Osteocyte (in vitro differentiated cells): ENCODE measurements around the gene VDR. TPM values are rescaled to one million over a fixed set of nuclear protein-coding genes. Genes with fewer than 3 reads are reported as not detected.

Experiments
- DNase-seq: peaks from one replicate; pipeline ENCODE4 v3.0.0; 2021; ENCODE audit warnings: mixed read lengths; ENCODE audit not compliant: unreplicated experiment; ENCODE audit errors: extremely low spot score
- H3K27ac Mint-ChIP-seq: one replicate; pipeline ENCODE4 v1.8.0; 2021; ENCODE audit warnings: mild to moderate bottlenecking, mixed read lengths; ENCODE audit not compliant: unreplicated experiment
- H3K27me3 Mint-ChIP-seq: one replicate; pipeline ENCODE4 v1.8.0; 2021; ENCODE audit warnings: mixed read lengths; ENCODE audit not compliant: unreplicated experiment
- H3K36me3 Mint-ChIP-seq: one replicate; pipeline ENCODE4 v1.8.0; 2021; ENCODE audit warnings: mixed read lengths; ENCODE audit not compliant: unreplicated experiment
- H3K4me1 Mint-ChIP-seq: one replicate; pipeline ENCODE4 v1.8.0; 2021; ENCODE audit warnings: mixed read lengths; ENCODE audit not compliant: unreplicated experiment
- H3K4me3 Mint-ChIP-seq: one replicate; pipeline ENCODE4 v1.8.0; 2021; ENCODE audit warnings: mild to moderate bottlenecking, moderate library complexity, mixed read lengths; ENCODE audit not compliant: unreplicated experiment
- H3K9me3 Mint-ChIP-seq: one replicate; pipeline ENCODE4 v1.8.0; 2021; ENCODE audit warnings: mixed read lengths; ENCODE audit not compliant: unreplicated experiment
- CTCF ChIP-seq: fragments of 200-600 bp; sonication (generic); IDR thresholded peaks from 2 replicates; pipeline ENCODE4 v1.5.0; 2021; ENCODE audit warnings: antibody characterized with exemption, mild to moderate bottlenecking, moderate library complexity
- total RNA-seq: library from RNA; stranded (reverse); gene quantifications from 2 replicates; pipeline ENCODE4 v1.2.1, GENCODE V29; 2021

VDR gene
- total RNA-seq, 1 donor from 2014 or later = 2.7 TPM

- no peak for DNase-seq
- no peaks in the 10 kb centered on the region for H3K36me3 Mint-ChIP-seq
These were observed 25.8 kb downstream of the VDR start for GRCh38 chr12:47878918-47879481.

DNA sequence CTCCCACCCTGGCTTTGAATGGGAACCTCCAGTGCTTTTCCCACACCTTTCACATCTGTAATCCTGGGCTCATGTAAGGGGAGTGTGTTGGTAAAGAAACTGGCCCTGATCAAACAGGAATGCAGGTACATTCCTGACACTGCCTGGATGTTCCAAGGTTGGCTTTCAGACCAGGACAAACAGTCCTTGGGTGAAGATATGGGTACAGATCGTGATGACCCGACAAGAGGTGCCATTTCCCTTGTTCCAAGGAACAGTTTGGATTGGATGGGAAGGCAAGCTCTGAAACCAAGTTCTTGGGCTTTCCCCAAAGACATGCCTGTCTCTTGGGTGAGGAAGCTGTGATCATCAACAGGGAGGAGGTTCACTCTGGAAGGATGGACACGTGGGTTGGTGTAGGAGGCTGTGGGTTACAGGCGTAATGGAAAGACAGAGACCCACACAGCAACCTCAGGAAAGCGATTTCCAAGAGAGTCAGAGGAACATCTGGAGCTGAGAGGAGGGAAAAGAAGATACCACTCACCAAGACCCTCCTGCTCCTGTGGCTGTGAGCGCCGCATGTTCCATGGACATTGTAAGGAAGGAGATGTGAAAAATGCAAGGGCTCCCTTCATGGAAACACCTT lies 26.4 kb downstream of the VDR start:
- TF ChIP-seq CTCF = no peak

More at GRCh38 chr12:47878918-47879481, 25.8 kb downstream of the VDR start:
- no peak overlapping the region for H3K4me3 Mint-ChIP-seq
- H3K4me1 Mint-ChIP-seq = peaks cover 15% of the 10 kb centered on the region
- H3K27ac Mint-ChIP-seq = no peak overlapping the region
- peaks cover 3% of the 10 kb centered on the region for H3K27me3 Mint-ChIP-seq
- H3K9me3 Mint-ChIP-seq = no peaks in the 10 kb centered on the region
- TF ChIP-seq CTCF = no peak

GRCh38 chr12:47877081-47877480 lies 27.7 kb downstream of the VDR start:
- H3K4me1 Mint-ChIP-seq = peaks cover 9% of the 10 kb centered on the region
- no peak overlapping the region for H3K27ac Mint-ChIP-seq
- H3K4me3 Mint-ChIP-seq = no peak overlapping the region
- H3K9me3 Mint-ChIP-seq = no peaks in the 10 kb centered on the region
- no peak for DNase-seq
- peaks cover 3% of the 10 kb centered on the region for H3K27me3 Mint-ChIP-seq
- no peaks in the 10 kb centered on the region for H3K36me3 Mint-ChIP-seq
- TF ChIP-seq CTCF = no peak

More for the DNA sequence above, 26.4 kb downstream of the VDR start:
- peaks cover 15% of the 10 kb centered on the region for H3K4me1 Mint-ChIP-seq
- no peak for DNase-seq
- no peaks in the 10 kb centered on the region for H3K9me3 Mint-ChIP-seq
- H3K4me3 Mint-ChIP-seq = no peak overlapping the region
- peaks cover 3% of the 10 kb centered on the region for H3K27me3 Mint-ChIP-seq
- no peaks in the 10 kb centered on the region for H3K36me3 Mint-ChIP-seq
- no peak overlapping the region for H3K27ac Mint-ChIP-seq

- no peaks in the 10 kb centered on the region for H3K9me3 Mint-ChIP-seq
- H3K4me1 Mint-ChIP-seq = peaks cover 4% of the 10 kb centered on the region
- no peaks in the 10 kb centered on the region for H3K36me3 Mint-ChIP-seq
- H3K27ac Mint-ChIP-seq = no peak overlapping the region
- peaks cover 3% of the 10 kb centered on the region for H3K27me3 Mint-ChIP-seq
- no peak for TF ChIP-seq CTCF
- no peak for DNase-seq
- no peak overlapping the region for H3K4me3 Mint-ChIP-seq
These were observed 28.3 kb downstream of the VDR start for GRCh38 chr12:47876440-47876960.

DNA sequence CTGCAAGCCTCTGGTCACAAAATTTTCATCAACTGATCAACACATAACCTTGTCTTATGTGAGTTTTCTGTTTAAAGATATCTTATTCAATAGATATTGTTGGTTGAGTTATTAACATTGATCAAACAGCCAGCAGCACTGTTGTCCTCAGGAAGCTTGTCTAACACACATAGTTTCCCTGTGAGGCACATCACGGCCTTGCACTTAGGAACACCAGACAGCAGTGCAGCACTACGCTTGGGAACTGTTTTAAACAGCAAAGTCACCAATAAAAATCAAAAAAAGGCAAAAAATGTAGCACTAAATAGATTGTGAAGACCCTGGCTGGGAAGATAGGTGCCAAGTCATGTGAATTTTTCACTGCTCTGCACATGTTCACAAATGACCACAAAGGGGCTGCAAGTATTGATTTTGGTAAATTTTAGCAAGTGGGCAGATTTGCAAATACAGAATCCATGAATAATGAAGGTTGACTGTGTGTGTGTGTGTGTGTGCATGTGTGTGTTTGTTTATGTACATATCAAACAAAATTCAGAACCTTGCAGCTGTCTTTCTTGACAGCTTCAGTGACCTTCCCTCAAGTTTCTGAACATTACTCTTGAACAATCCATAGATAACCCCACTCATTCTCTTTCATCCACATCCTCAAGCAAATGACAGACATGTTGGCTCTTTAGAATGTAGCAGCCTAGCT lies 28.9 kb downstream of the VDR start:
- Mint-ChIP-seq H3K27ac (no peak overlapping the region), H3K36me3 (no peaks in the 10 kb centered on the region)

More for the DNA sequence above, 28.9 kb downstream of the VDR start:
- TF ChIP-seq CTCF = no peak
- no peaks in the 10 kb centered on the region for H3K9me3 Mint-ChIP-seq
- H3K27me3 Mint-ChIP-seq = peaks cover 3% of the 10 kb centered on the region
- peaks cover 2% of the 10 kb centered on the region for H3K4me1 Mint-ChIP-seq
- no peak for DNase-seq
- no peak overlapping the region for H3K4me3 Mint-ChIP-seq
